Liver (tissue), 9 donors: ENCODE data around the gene EHMT1. TPM values are rescaled to one million over a fixed set of nuclear protein-coding genes. Genes with fewer than 3 reads are reported as not detected.

Experiments used
- DNase-seq: peaks from one replicate; pipeline ENCODE4 v3.0.0-alpha.2; 2017; ENCODE audit warnings: low spot score
- H3K27ac ChIP-seq, 2 donors: one replicate each; pipeline ENCODE4 v1.7.0; 2013; ENCODE audit warnings: inconsistent platforms in 2 of 2, low read length in 2 of 2, control low read depth in 1 of 2, low read depth in 1 of 2, mild to moderate bottlenecking in 1 of 2
- H3K27me3 ChIP-seq, 4 donors: one replicate each; pipeline versions ENCODE4 v1.6.1 to v1.7.0; 2013; ENCODE audit warnings: low read length in 3 of 4, inconsistent platforms in 1 of 4, mild to moderate bottlenecking in 1 of 4, moderate library complexity in 1 of 4; ENCODE audit not compliant: control insufficient read depth in 4 of 4, insufficient read depth in 4 of 4
- H3K36me3 ChIP-seq, 4 donors: one replicate each; pipeline versions ENCODE4 v1.6.1 to v1.7.0; 2013; ENCODE audit warnings: low read length in 3 of 4, mild to moderate bottlenecking in 3 of 4, low read depth in 1 of 4, moderate library complexity in 1 of 4; ENCODE audit not compliant: control insufficient read depth in 4 of 4, insufficient read depth in 3 of 4
- H3K4me1 ChIP-seq, 4 donors: one replicate each; pipeline versions ENCODE4 v1.6.1 to v1.7.0; 2013; ENCODE audit warnings: low read length in 3 of 4, mild to moderate bottlenecking in 3 of 4, moderate library complexity in 1 of 4; ENCODE audit not compliant: control insufficient read depth in 4 of 4, insufficient read depth in 4 of 4
- H3K4me3 ChIP-seq, 3 donors: one replicate each; pipeline versions ENCODE4 v1.6.1 to v1.7.0; 2013; ENCODE audit warnings: low read length in 3 of 3, control low read depth in 1 of 3, low read depth in 1 of 3, mild to moderate bottlenecking in 1 of 3
- H3K9ac ChIP-seq, 2 donors: one replicate each; pipeline ENCODE4 v1.7.0; 2013; ENCODE audit warnings: low read length in 2 of 2, mild to moderate bottlenecking in 2 of 2, moderate library complexity in 2 of 2, control low read depth in 1 of 2, low read depth in 1 of 2
- H3K9me3 ChIP-seq, 4 donors: one replicate each; pipeline versions ENCODE4 v1.6.1 to v1.7.0; 2013; ENCODE audit warnings: low read length in 3 of 4; ENCODE audit not compliant: control insufficient read depth in 4 of 4
- ATF3 ChIP-seq: IDR thresholded peaks from 2 replicates; pipeline ENCODE4 v1.6.1; 2016; ENCODE audit warnings: antibody characterized with exemption
- CTCF ChIP-seq: fragments of 150-350 bp; IDR thresholded peaks from 2 replicates; pipeline ENCODE4 v1.5.1; 2017; ENCODE audit warnings: improper control_type of control experiment, low read depth, low read length; ENCODE audit not compliant: missing input control
- EGR1 ChIP-seq, 2 donors: IDR thresholded peaks; 2 replicates each; pipeline ENCODE4 v1.6.1; 2016 to 2018; ENCODE audit warnings: antibody characterized with exemption in 2 of 2, low read depth in 2 of 2
- FOXA1 ChIP-seq: IDR thresholded peaks from 2 replicates; pipeline ENCODE4 v1.6.1; 2016; ENCODE audit warnings: antibody characterized with exemption
- FOXA2 ChIP-seq: IDR thresholded peaks from 2 replicates; pipeline ENCODE4 v1.6.1; 2016; ENCODE audit warnings: antibody characterized with exemption
- GABPA ChIP-seq, 2 donors: IDR thresholded peaks in 1 of 2; conservative IDR thresholded peaks in 1 of 2; 2 replicates each; pipeline ENCODE4 v1.6.1; 2016; ENCODE audit warnings: antibody characterized with exemption in 2 of 2, mild to moderate bottlenecking in 1 of 2, moderate library complexity in 1 of 2
- HNF4A ChIP-seq, 2 donors: conservative IDR thresholded peaks; 2 replicates each; pipeline ENCODE4 v1.6.1; 2016; ENCODE audit warnings: antibody characterized with exemption in 2 of 2, mild to moderate bottlenecking in 2 of 2
- HNF4G ChIP-seq: IDR thresholded peaks from 2 replicates; pipeline ENCODE4 v1.6.1; 2016; ENCODE audit warnings: antibody characterized with exemption
- JUND ChIP-seq, 2 donors: IDR thresholded peaks; 2 replicates each; pipeline ENCODE4 v1.6.1; 2016; ENCODE audit warnings: antibody characterized with exemption in 2 of 2
- RAD21 ChIP-seq, 2 donors: IDR thresholded peaks; 2 replicates each; pipeline ENCODE4 v1.6.1; 2016; ENCODE audit warnings: antibody characterized with exemption in 2 of 2, mild to moderate bottlenecking in 2 of 2
- TAF1 ChIP-seq: conservative IDR thresholded peaks from 2 replicates; pipeline ENCODE4 v1.6.1; 2016; ENCODE audit warnings: antibody characterized with exemption, mild to moderate bottlenecking
- YY1 ChIP-seq: IDR thresholded peaks from 2 replicates; pipeline ENCODE4 v1.6.1; 2016; ENCODE audit warnings: antibody characterized with exemption, mild to moderate bottlenecking
- WGBS: extraction: QIAGEN DNeasy Blood & Tissue Kit; methylation state at CpG from one replicate; pipeline ENCODE4 v1.1.7; 2013; 5-methylcytosine and 5-hydroxymethylcytosine counted together
- polyA plus RNA-seq, 2 donors: library from polyadenylated mRNA; stranded (reverse) in 1 of 2; unstranded in 1 of 2; fragments of 200-250 nt in 1 of 2; fragments of >200 nt in 1 of 2; fragmentation: Nextera tagmentation in 1 of 2; extraction: Ambion mirVana in 1 of 2; gene quantifications; one replicate each; pipeline versions ENCODE4 v1.2.1 to v1.2.3, GENCODE V29; 2013 to 2015
- total RNA-seq, 2 donors: library from RNA; depleted of rRNA; stranded (reverse); fragments of >200 nt; gene quantifications; one replicate each; pipeline ENCODE4 v1.2.3, GENCODE V29; 2014
- TF ChIP-seq, protein P1 (sequence below): IDR thresholded peaks from 2 replicates; pipeline ENCODE4 v1.6.1; 2016; ENCODE audit warnings: antibody characterized with exemption
- donor health status: healthy.
- donor health status: healthy.
- donor health status: healthy.
- donor health status: healthy.
- donor health status: healthy.

EHMT1 gene
- total and polyA plus RNA-seq, 4 donors, result 16.1 to 48.2 (median 27.3) TPM

DNA sequence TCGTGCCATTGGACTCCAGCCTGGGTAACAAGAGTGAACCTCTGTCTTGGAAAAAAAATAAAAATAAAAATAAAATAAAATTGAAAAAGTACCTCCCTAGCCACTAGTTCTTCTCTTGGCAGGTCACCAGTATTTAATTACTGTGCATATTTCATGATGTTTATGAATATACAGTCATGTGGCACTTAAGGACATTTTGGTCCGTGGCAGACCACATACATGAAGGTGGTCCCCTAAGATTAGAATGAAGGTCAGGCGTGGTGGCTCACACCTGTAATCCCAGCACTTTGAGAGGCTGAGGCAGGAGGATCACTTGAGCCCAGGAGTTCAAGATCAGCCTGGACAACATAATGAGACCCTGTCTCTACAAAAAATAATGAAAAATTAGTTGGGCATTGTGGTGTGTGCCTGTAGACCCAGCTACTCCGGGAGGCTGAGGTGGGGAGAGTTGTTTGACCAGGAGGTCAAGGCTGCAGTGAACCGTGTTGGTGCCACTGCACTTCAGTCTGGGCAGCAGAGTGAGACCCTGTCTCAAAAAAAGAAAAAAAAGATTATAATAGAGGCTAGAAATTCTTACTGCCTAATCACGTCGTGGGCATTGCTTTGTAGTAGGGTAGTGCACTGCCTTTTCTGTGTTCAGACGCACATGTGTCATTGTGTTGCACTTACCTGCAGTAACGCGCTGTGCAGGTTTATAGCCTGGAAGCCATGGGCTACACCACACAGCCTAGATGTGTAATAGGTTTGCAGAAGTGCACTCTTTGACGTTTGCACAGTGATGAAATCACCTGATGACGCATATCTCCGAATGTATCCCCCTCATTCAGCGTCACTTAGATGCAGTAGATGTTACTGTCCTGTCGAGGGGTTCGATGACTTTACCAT lies 12.8 kb downstream of the EHMT1 start:
- H3K9me3 ChIP-seq, result no peaks in the 10 kb centered on the region
- H3K4me1 ChIP-seq, result peaks cover 2 to 40% (median 30%) of the 10 kb centered on the region in 4 donors
- H3K4me3 ChIP-seq, result no peak overlapping the region
- no peak overlapping the region for H3K9ac ChIP-seq
- WGBS, result 82% methylated on average over 16 of the region's 16 CpGs
- TF ChIP-seq FOXA1 (no peak), EGR1 (IDR thresholded peaks at IDR 0.05; ENCODE audit: low read depth in 2 of 2) (no peak), HNF4G (no peak), TAF1 (no peak)
- no peak for DNase-seq
- H3K27me3 ChIP-seq, result no peaks in the 10 kb centered on the region
- no peaks in the 10 kb centered on the region for H3K36me3 ChIP-seq
- no peak overlapping the region for H3K27ac ChIP-seq

GRCh38 chr9:137632230-137633161 lies 13.7 kb downstream of the EHMT1 start:
- WGBS, result 77% methylated on average over 23 of the region's 23 CpGs
- no peak overlapping the region for H3K9ac ChIP-seq
- no peaks in the 10 kb centered on the region for H3K9me3 ChIP-seq
- no peak for TF ChIP-seq RAD21 (IDR thresholded peaks at IDR 0.05)
- no peak for TF ChIP-seq CTCF
- no peak for TF ChIP-seq EGR1 (IDR thresholded peaks at IDR 0.05; ENCODE audit: low read depth in 2 of 2)
- no peak for TF ChIP-seq HNF4A (conservative IDR thresholded peaks at IDR 0.05)
- TF ChIP-seq JUND (IDR thresholded peaks at IDR 0.05), result no peak
- TF ChIP-seq, protein P1, sequence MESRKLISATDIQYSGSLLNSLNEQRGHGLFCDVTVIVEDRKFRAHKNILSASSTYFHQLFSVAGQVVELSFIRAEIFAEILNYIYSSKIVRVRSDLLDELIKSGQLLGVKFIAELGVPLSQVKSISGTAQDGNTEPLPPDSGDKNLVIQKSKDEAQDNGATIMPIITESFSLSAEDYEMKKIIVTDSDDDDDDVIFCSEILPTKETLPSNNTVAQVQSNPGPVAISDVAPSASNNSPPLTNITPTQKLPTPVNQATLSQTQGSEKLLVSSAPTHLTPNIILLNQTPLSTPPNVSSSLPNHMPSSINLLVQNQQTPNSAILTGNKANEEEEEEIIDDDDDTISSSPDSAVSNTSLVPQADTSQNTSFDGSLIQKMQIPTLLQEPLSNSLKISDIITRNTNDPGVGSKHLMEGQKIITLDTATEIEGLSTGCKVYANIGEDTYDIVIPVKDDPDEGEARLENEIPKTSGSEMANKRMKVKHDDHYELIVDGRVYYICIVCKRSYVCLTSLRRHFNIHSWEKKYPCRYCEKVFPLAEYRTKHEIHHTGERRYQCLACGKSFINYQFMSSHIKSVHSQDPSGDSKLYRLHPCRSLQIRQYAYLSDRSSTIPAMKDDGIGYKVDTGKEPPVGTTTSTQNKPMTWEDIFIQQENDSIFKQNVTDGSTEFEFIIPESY, result no peak
- TF ChIP-seq GABPA (IDR thresholded peaks at IDR 0.05 in 1 of 2, conservative IDR thresholded peaks at IDR 0.05 in 1 of 2), result no peak
- no peak for TF ChIP-seq YY1
- TF ChIP-seq ATF3, result no peak
- TF ChIP-seq FOXA2, result no peak
- peaks cover 2 to 40% (median 30%) of the 10 kb centered on the region in 4 donors for H3K4me1 ChIP-seq
- H3K27ac ChIP-seq, result peak overlapping the region in 1 of 2 donors; percentile 17
- no peak overlapping the region for H3K4me3 ChIP-seq
- H3K27me3 ChIP-seq, result no peaks in the 10 kb centered on the region
- no peaks in the 10 kb centered on the region for H3K36me3 ChIP-seq
- no peak for DNase-seq
